ENCODE measurements around the gene SPNS2. TPM values are rescaled to one million over a fixed set of nuclear protein-coding genes. Genes with fewer than 3 reads are reported as not detected.
A peak's percentile ranks its signal among the peaks of the same experiment; 100 is the strongest.

The SPNS2 gene
- total RNA-seq, 1 donor from 2014 or later = 0.34 TPM

GRCh38 chr17:4566785-4567184, 68.1 kb downstream of the SPNS2 start:
- H3K9me3 Mint-ChIP-seq = no peaks in the 10 kb centered on the region

GRCh38 chr17:4569591-4569990, 70.9 kb downstream of the SPNS2 start:
- Mint-ChIP-seq H3K4me3 (no peak overlapping the region), H3K27me3 (ENCODE audit: insufficient read depth, low read depth) (peaks cover 4% of the 10 kb centered on the region), H3K4me1 (peaks cover 24% of the 10 kb centered on the region), H3K9me3 (no peaks in the 10 kb centered on the region), H3K27ac (no peak overlapping the region), H3K36me3 (no peaks in the 10 kb centered on the region)
- Histone ChIP-seq H4K20me1 (ENCODE audit: low read depth) (no peaks in the 10 kb centered on the region), H3K27me3 (peaks cover 4% of the 10 kb centered on the region), H3K4me1 (peaks cover 18% of the 10 kb centered on the region), H3K9ac (no peak overlapping the region), H3F3A (ENCODE audit: low read depth) (peaks cover 17% of the 10 kb centered on the region), H3K4me3 (no peak overlapping the region), H3K9me3 (ENCODE audit: low read depth) (no peaks in the 10 kb centered on the region), H3K27ac (no peak overlapping the region), H2AFZ (replicated peaks) (no peak overlapping the region), H3K4me2 (no peak overlapping the region), H3K36me3 (no peaks in the 10 kb centered on the region), H3K79me2 (ENCODE audit: low read depth) (no peaks in the 10 kb centered on the region)
- DNase-seq (ENCODE audit: low spot score) = no peak
- TF ChIP-seq CTCF (IDR thresholded peaks at IDR 0.05) (no peak), EZH2phosphoT487 (IDR thresholded peaks at IDR 0.05) (no peak), EZH2 (IDR thresholded peaks at IDR 0.05) (no peak)

More at GRCh38 chr17:4566785-4567184, 68.1 kb downstream of the SPNS2 start:
- Histone ChIP-seq H3K4me3 (no peak overlapping the region), H3K4me2 (no peak overlapping the region), H3K9me3 (ENCODE audit: low read depth) (no peaks in the 10 kb centered on the region), H4K20me1 (ENCODE audit: low read depth) (no peaks in the 10 kb centered on the region), H3K9ac (no peak overlapping the region), H3K4me1 (peaks cover 18% of the 10 kb centered on the region), H3F3A (ENCODE audit: low read depth) (peaks cover 17% of the 10 kb centered on the region), H3K79me2 (ENCODE audit: low read depth) (no peaks in the 10 kb centered on the region), H3K27ac (no peak overlapping the region), H2AFZ (replicated peaks) (no peak overlapping the region), H3K36me3 (no peaks in the 10 kb centered on the region), H3K27me3 (peaks cover 7% of the 10 kb centered on the region)
- Mint-ChIP-seq H3K4me1 (peaks cover 22% of the 10 kb centered on the region), H3K27me3 (ENCODE audit: insufficient read depth, low read depth) (peaks cover 12% of the 10 kb centered on the region), H3K36me3 (no peaks in the 10 kb centered on the region), H3K4me3 (peak overlapping the region; percentile 39), H3K27ac (no peak overlapping the region)
- TF ChIP-seq EZH2phosphoT487 (IDR thresholded peaks at IDR 0.05) (no peak), CTCF (IDR thresholded peaks at IDR 0.05) (peak; percentile 85)
- DNase-seq (ENCODE audit: low spot score) = peak; percentile 76

- Mint-ChIP-seq H3K9me3 (no peaks in the 10 kb centered on the region), H3K4me1 (peaks cover 27% of the 10 kb centered on the region), H3K27me3 (ENCODE audit: insufficient read depth, low read depth) (no peaks in the 10 kb centered on the region), H3K36me3 (no peaks in the 10 kb centered on the region), H3K27ac (no peak overlapping the region), H3K4me3 (no peak overlapping the region)
- no peak overlapping the region for H3K27ac ChIP-seq
- H3F3A ChIP-seq (ENCODE audit: low read depth) = peaks cover 19% of the 10 kb centered on the region
- H3K9me3 ChIP-seq (ENCODE audit: low read depth) = no peaks in the 10 kb centered on the region
- H3K4me2 ChIP-seq = no peak overlapping the region
- TF ChIP-seq EZH2 (IDR thresholded peaks at IDR 0.05) (no peak), EZH2phosphoT487 (IDR thresholded peaks at IDR 0.05) (no peak), CTCF (IDR thresholded peaks at IDR 0.05) (no peak)
- no peak for DNase-seq (ENCODE audit: low spot score)
- no peaks in the 10 kb centered on the region for H3K36me3 ChIP-seq
- peaks cover 34% of the 10 kb centered on the region for H3K4me1 ChIP-seq
- H3K4me3 ChIP-seq = no peak overlapping the region
- no peak overlapping the region for H3K9ac ChIP-seq
- no peak overlapping the region for H2AFZ ChIP-seq (replicated peaks)
- no peaks in the 10 kb centered on the region for H4K20me1 ChIP-seq (ENCODE audit: low read depth)
- no peaks in the 10 kb centered on the region for H3K79me2 ChIP-seq (ENCODE audit: low read depth)
- no peaks in the 10 kb centered on the region for H3K27me3 ChIP-seq
Observed at GRCh38 chr17:4572131-4572530, 73.5 kb downstream of the SPNS2 start.

All from neural progenitor cell (in vitro differentiated cells).